Rectal smooth muscle tissue (tissue), 1 donor: Measurements from ENCODE around the gene UBALD2.

Source experiments
- H3K27ac ChIP-seq: one replicate; pipeline ENCODE4 v1.7.0; 2013; ENCODE audit warnings: low read depth, low read length, inconsistent platforms
- H3K27me3 ChIP-seq: one replicate; pipeline ENCODE4 v1.7.0; 2013; ENCODE audit warnings: low read length; ENCODE audit not compliant: control insufficient read depth, insufficient read depth
- H3K36me3 ChIP-seq: one replicate; pipeline ENCODE4 v1.7.0; 2013; ENCODE audit warnings: low read length; ENCODE audit not compliant: control insufficient read depth, insufficient read depth
- H3K4me1 ChIP-seq: one replicate; pipeline ENCODE4 v1.7.0; 2013; ENCODE audit warnings: low read length; ENCODE audit not compliant: control insufficient read depth, insufficient read depth
- H3K4me3 ChIP-seq: one replicate; pipeline ENCODE4 v1.7.0; 2013; ENCODE audit warnings: low read length
- H3K9ac ChIP-seq: one replicate; pipeline ENCODE4 v1.7.0; 2013; ENCODE audit warnings: low read length

UBALD2 gene

DNA sequence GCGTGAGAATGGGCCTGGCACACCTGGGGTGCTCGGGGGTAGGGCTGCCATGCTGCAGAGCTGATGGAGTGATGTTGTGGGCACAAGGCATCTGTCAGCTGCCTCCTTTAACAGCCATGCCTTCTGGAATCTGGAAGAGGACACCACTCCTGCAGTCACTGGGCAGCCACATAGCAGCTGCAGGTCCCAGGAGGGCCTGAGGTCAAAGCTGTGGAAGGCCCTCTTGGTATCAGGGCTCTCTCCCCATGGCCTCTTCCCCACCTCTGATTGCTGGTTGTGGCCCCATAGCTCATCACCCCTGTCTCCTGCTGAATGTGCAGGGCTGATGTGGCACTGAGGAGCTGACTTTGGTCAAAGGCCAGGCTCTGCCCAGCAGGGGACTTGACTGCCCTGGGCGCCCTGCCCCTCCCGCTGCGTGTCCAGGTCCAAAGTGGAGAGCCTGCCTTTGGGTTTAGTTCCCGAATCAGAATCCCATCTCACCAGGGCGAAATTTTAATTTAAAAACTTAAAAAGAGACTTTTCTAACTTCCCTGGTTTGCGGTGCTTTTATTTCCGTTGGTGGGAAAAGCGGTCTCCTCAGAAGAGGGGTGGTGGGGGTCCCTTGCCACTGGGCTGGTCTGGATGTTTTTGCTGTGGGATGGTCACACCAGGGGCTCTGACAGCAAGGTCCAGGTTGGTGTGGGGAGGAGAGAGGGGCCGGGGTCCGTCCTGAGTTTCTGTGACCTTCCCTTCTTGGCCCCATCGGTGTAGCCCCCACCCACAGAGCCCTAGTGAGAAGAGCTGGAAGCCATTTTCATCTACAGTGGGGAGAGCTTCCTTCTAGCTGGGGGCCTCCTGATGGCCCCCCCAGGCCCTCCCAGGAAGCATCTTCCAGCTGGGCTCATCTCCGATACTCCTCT is 5.9 kb downstream of the UBALD2 start:
- peak overlapping the region; percentile 54 for H3K4me3 ChIP-seq
- no peak overlapping the region for H3K9ac ChIP-seq
- peaks cover 14% of the 10 kb centered on the region for H3K4me1 ChIP-seq
- no peaks in the 10 kb centered on the region for H3K27me3 ChIP-seq
- peaks cover 4% of the 10 kb centered on the region for H3K36me3 ChIP-seq
- H3K27ac ChIP-seq = no peak overlapping the region

DNA sequence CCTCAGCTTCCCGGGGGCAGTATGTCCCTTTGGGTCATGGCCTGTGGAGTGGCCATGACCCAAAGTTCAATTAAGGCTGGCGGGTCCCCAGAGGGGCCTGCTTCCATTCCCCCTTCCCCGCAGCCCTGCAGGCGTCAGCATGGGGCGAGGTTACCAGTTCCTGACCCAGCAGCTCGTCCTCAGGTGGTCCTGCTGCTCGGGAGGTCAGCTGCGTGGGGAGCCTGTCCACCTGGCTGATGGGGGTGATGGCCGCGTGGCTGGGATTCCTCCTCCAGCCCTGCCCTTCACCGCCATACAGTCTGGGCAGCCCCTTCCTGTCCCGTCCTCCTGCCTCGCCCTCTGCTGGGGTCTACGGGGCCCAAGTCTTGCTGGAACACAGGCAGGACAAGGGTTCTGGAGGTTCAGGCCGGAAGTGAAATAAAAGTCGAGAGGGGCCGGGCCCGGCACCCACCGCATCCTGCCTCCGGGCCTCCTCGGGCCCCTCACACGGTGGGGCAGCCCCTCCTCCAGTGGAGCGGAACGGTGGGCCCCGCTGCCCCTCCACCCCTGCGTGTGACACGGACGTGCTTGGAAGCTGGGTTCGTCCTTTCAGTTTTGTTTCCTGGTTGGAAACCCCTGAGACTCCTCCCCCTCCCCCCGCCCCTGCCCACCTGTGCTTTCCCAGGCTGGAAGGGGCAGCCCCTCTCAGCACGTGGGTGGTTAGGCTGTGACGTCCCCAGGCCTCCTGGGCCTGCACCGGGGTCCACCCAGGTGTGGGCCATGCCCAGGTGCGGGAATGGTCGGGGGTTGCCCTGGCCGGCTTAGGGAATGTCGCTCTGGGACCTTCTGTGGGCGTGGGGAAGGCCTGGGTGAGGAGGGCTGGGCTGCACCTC is 6.8 kb downstream of the UBALD2 start:
- Histone ChIP-seq H3K27ac (no peak overlapping the region), H3K4me1 (peaks cover 8% of the 10 kb centered on the region), H3K9ac (no peak overlapping the region)

DNA sequence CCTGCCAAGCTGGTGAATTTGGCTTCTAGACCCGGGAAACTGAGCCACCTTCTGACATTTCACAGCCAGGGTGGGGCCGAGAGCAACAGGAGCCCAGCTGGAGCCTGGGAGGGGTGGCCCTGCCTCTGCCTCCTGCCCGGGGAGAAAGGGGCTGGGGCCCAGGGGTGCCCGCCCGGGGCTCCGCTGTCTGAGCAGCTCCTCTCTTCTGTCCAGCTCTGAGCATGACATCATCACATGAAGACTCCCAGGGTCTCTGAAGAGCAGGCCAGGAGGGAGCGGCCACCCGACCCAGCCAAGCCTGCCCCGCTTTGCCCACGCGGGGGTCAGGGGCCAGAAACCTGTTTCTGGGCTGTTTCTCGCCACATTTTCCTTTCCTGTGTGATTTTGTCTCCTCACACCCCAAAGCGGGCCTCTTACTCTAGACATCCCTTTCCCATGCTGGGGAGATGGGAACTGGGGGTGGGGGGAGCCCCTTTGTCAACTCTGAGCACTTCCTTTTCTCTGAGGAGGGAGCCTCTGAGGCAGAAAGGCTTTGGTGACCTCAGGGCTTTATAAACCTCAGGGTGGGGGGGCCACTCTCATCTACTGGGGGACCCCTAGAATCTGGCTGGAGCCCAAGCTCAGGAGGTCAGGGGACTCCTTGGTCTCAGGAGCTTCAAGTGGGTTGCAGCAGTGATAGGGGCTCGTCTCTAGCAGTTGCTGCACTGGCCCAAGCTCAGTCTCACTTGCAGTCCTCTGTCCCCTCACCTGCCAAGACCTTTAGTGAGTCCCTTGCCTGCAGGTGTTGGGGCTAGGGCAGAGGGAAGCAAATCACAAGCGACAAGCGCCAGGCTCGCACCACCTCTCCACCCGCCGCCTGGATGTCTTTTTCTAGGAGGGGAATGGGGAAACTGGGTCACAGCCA is 7.6 kb downstream of the UBALD2 start:
- no peak overlapping the region for H3K27ac ChIP-seq
- H3K36me3 ChIP-seq = peaks cover 4% of the 10 kb centered on the region
- H3K4me3 ChIP-seq = peak overlapping the region; percentile 54
- H3K27me3 ChIP-seq = no peaks in the 10 kb centered on the region
- peaks cover 7% of the 10 kb centered on the region for H3K4me1 ChIP-seq
- H3K9ac ChIP-seq = no peak overlapping the region

More for the DNA sequence above, 6.8 kb downstream of the UBALD2 start:
- Histone ChIP-seq H3K4me3 (peak overlapping the region; percentile 54), H3K36me3 (peaks cover 4% of the 10 kb centered on the region), H3K27me3 (no peaks in the 10 kb centered on the region)

DNA sequence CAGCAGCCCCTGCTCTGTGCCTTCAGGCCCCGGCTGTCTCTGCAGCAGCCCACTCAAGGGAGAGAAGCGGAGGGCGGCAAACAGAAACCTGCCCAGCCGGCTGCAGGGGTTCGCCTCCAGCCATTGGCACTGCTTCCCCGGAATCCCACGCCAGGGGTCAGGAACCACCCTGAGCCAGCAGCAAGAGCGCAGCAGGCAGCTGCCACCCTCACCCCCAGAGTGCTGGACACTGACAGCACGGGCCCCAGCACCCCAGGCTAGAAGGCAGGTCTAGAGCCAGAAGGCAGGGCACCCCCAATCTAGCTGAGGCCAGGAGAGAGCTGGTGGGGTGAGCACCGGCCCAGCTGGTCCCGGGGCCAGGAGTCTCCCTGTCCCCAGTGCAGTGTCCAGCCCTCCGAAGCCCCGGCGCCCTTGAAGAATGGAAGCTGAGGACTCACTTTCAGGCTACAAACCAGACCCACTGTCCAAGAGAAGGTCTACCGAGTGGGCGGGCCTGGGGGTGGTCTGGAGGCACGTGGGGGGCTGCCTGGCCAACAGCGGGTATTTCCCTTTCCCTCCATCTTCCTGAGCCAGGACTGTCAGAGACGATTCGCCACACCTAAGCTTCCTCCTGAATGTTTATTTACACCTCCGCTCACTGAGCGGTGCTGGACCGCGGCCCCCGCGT is 8.4 kb downstream of the UBALD2 start:
- no peak overlapping the region for H3K27ac ChIP-seq
- no peaks in the 10 kb centered on the region for H3K27me3 ChIP-seq
- H3K4me1 ChIP-seq = peaks cover 5% of the 10 kb centered on the region
- H3K4me3 ChIP-seq = no peak overlapping the region
- H3K9ac ChIP-seq = no peak overlapping the region
- peaks cover 4% of the 10 kb centered on the region for H3K36me3 ChIP-seq

DNA sequence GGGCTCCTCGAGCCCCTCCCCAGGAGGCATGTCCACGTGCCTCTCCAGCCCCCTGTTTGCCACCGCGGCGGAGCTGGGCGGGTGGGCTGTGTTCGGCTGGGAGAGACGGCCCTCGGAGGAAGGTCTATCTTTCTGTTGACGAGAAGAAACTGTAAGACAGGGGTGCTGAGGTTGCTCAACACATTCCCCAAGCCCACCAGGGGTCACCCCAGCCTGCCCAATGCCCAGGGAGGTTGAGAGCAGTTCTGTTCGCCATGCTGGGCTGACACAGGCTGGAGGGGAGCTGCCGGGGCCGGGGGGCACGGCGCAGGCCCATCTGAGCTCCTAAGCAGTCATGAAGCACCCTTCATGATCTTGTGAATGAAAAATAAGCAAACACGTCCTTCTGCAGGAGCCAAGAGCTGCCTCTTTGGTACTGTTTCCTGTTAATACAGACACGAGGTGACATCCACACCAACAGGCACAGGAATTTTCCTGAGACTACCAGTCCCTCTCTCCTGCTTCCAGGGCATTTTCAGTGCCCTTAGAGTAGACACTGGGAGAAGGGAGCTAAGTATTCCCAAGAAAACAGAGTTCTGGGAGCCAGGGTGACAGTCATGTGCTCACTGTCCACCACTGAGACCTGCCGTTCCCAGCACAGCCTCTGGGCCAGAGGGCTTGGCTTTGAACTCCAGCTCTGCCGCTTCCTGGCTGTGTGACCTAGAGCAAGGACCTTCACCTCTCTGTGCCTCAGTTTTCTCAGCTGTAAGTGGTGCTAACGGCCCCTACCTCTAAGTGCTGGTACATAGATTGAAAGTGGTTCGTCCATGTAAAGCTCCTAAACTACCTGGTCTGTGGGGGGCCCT is 9.2 kb downstream of the UBALD2 start:
- Histone ChIP-seq H3K4me1 (peaks cover 5% of the 10 kb centered on the region), H3K9ac (no peak overlapping the region), H3K27ac (no peak overlapping the region), H3K36me3 (peaks cover 4% of the 10 kb centered on the region), H3K27me3 (no peaks in the 10 kb centered on the region), H3K4me3 (no peak overlapping the region)

DNA sequence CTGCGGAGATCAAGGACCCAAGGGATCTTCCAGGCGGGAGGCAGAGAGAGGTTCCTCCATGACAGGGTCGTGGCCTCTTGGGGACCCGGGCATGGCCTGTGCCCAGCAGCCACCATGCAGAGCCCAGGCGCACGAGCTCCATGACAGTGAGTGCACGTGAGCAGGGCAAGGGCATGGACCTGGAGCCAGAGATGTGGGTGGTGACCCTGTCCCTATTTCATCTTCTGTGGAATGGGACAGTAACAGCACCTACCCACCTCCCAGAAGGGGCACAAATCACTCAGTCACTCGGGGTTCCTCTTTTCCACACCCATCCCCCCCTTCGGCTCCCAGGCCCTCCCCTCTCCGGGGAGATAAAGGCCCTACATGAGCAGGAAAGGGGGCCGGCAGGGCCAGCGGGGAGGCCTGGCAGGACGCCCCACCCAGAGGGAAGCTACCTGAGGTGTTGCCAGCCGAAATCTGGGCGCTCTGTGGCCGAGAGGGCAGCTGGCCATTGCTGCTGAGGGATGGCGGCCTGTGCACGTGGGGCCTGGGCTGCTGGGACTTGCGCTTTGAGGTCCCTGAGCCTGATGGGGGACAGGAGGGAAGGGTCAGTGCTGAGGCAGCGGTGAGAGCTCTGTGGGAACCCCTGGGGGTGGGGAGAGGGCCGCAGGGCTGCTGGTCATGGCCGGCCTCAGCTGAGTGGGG is 10.4 kb downstream of the UBALD2 start:
- Histone ChIP-seq H3K27ac (no peak overlapping the region), H3K36me3 (peaks cover 4% of the 10 kb centered on the region), H3K4me3 (no peak overlapping the region), H3K4me1 (peaks cover 5% of the 10 kb centered on the region), H3K9ac (no peak overlapping the region), H3K27me3 (no peaks in the 10 kb centered on the region)

DNA sequence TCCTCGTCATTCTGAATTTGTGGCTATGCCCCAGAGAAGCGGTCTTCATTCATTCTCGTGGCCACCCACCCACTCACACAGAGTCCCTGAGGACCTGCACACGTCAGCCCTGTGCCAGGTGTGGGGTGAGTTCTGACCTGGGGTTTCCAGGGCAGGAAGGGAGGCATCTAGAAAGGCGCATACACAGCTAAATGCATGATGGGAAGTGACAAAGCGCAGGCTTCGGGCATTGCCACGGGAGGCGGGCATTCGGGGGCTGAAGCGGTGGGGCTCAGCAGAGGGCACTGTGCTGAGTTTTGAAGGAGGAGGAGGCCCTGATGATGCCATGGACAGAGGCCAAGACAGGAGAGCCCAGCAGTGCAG is 10.9 kb downstream of the UBALD2 start:
- no peaks in the 10 kb centered on the region for H3K36me3 ChIP-seq
- no peak overlapping the region for H3K27ac ChIP-seq
- H3K9ac ChIP-seq = no peak overlapping the region
- H3K27me3 ChIP-seq = no peaks in the 10 kb centered on the region
- H3K4me3 ChIP-seq = no peak overlapping the region
- peaks cover 5% of the 10 kb centered on the region for H3K4me1 ChIP-seq

DNA sequence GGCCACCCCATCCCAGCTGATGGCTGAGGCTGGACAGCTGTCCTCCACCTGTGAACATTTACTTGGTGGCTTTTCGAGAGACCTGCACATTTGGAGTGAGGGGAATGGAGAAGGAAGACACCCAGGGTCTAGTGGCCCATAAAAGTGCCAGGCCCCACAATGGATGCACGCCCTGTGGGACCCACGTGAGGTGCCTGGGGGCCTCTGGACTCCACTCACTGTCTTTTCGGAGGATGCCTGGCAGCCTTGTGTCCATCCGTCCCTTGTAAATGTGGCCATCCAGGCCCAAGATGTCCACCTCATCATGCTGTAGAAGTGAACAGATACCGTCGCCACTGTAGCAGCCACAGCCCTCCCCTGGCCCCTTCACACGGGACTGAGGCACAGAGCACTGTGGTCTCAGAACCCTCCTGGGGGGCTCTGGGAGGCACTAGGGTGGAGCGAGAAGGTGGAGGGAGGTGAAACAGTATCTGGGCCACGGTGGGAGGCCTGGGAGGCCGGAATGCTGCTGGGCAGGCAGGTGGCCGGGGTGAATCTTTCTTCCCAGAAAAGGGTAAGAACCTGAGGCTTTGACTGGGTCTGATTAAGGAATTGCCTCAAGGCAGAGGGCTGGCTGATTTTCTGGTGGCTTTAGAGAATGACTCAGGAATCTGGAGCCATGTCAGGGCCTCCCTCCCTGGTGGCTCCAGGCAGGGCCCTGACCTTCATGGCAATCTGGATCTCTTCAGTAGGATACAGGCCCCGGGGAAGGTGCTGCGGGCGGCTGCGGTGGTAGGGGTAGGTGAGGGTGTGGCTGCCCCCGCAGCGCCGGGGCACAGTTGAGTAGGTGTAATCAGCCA is 11.5 kb downstream of the UBALD2 start:
- no peak overlapping the region for H3K4me3 ChIP-seq
- H3K4me1 ChIP-seq = peaks cover 2% of the 10 kb centered on the region
- no peaks in the 10 kb centered on the region for H3K36me3 ChIP-seq
- H3K27me3 ChIP-seq = no peaks in the 10 kb centered on the region
- no peak overlapping the region for H3K9ac ChIP-seq
- H3K27ac ChIP-seq = no peak overlapping the region

DNA sequence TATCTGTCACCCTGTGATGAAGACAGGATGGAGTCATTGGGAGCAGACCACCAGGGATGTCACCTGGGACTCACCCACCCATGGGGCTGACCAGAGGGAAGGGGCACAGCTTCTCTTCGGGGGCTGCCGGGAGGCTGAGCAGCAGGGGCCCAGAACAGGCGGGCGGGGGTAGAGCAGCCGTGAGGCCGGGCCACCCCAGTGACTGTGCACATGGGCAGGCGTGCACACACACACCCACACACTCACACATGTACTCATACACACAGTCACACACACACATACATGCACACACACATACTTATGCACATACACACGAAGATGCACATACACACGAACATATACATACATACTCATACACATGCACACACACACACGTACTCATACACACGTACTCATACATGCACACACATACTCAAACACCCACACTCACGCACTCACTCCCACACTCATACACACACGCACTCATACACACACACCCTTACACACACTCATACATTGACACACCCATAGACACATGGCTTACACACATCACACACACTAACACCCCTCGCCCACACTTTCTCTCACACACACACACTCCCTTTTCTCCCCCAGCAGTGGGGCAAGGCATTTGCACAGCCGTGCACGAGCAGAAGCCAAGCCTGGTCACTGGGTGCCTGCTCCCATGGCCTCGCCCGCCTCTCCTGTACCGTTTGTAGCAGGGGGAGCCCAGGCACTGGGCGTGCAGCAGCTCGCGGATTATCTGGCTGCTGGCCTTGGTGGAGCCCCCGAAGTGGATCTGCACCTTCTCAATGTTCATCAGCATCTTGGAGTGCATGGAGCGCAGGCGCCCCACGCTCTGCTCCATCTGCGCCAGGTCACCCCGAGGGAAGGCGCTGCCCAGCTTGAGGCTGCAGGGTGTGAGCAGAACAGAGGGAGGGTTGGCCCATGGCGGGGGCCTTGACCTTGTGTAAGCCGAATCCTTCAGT is 12.4 kb downstream of the UBALD2 start:
- no peaks in the 10 kb centered on the region for H3K36me3 ChIP-seq

More for the DNA sequence above, 12.4 kb downstream of the UBALD2 start:
- H3K27me3 ChIP-seq = no peaks in the 10 kb centered on the region
- H3K9ac ChIP-seq = no peak overlapping the region
- H3K4me1 ChIP-seq = no peaks in the 10 kb centered on the region
- H3K4me3 ChIP-seq = no peak overlapping the region
- H3K27ac ChIP-seq = no peak overlapping the region
